NCI-H2171 (cell line): Measurements from ENCODE around the gene SYNJ2.

Source experiments
- DNase-seq: peaks from one replicate; lab custom pipeline; 2025; lab: John Stamatoyannopoulos, UW

The SYNJ2 gene

DNA sequence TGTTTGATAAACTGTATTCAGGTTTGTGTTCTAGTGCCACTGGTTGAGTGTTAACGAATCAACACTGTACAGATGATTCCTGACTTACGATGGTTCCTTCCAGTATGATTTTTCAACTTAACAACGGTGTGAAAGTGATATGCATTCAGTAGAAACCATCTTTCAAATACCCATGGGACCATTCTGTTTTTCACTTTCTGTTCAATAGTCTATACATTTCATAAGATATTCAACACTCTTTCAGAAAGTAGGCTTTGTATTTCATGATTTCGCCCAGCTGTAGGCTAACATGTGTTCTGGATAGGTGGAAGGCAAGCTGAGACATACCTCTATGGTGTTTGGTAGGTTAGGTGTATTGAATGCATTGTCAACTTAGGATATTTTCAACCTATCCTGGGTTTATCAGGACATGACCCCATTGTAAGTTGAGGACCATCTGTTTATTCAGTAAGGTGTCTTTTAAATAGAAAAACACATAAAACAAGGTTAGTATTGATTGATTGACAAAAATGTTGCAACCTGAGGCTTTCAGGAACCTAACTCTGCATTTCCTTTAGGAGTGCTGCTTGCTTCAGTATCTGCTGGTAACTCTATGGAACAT is 32.3 kb downstream of the SYNJ2 start:
- DNase-seq = no peak

- no peak for DNase-seq
Observed at GRCh38 chr6:158014505-158015187, 33.0 kb downstream of the SYNJ2 start.

- DNase-seq = no peak
Observed at GRCh38 chr6:158015188-158015506, 33.5 kb downstream of the SYNJ2 start.

GRCh38 chr6:158016571-158017383 is 35.1 kb downstream of the SYNJ2 start:
- DNase-seq = no peak

- no peak for DNase-seq
Observed at GRCh38 chr6:158017621-158018040, 36.0 kb downstream of the SYNJ2 start.

GRCh38 chr6:158018041-158018771 is 36.5 kb downstream of the SYNJ2 start:
- no peak for DNase-seq

DNA sequence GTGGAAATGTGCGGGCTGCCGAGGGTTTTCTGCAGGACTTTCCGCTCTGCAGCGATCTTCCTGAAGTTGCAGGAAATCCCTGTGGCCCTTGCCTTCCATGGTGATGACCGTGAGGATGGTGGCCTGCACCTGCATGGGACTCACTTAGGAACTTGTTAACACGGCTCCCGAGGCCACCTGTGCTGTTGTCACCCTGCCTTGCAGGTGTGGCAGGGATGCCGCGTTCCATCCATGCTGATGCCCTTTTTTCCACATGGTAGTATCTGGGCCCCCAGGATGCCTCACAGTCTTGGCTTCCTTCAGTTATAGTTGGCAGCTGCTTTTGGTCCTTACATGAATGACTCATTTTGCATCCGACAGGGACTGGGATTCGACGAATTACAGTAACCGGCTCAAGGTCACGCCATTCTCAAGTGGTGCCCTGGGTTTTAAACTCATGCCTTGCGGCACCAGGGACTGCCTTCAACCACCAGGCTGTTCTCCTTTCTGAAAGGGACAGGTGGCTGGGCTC is 37.2 kb downstream of the SYNJ2 start:
- DNase-seq = peak; percentile 15

GRCh38 chr6:158019416-158019815 is 37.8 kb downstream of the SYNJ2 start:
- no peak for DNase-seq

GRCh38 chr6:158020272-158020711 is 38.6 kb downstream of the SYNJ2 start:
- DNase-seq = no peak

DNA sequence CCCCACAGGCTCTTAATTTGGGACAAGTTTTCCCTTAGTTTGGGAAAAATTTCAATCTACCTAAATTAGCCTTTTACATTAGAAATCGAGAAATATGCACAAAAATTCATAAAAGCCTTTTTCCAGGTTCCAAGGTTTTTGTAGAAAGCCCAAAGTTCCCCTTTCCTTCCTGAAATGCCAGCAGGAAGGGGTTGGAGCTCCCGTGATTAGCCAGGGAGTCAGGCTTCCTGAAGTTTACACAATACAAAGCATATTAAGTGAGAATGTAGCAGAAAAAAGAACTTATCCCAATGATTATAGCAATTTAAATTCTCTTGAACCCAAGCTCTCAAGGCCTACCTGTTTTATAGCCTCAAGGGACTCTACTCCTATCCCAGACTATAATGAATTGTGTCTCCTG is 39.1 kb downstream of the SYNJ2 start:
- no peak for DNase-seq

DNA sequence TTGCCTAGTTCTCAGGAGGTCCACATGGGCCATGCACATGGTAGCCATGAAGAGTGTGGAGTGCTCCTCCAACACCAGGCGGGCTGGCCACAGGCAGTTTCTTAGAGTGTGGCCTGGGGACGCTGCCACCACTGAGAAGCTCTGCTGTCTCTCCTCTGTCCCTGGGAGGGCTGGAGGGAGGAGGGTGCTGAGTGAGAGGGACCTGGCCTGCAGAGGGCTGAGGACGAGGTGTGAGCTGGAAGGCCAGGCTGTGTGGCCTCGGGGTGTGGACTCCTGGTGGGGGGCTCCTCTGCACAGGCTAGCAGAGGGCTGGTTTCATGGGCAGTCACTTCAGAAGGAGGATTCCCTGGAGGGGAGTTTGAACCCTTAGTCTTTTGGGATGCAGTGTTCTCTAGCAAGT is 39.7 kb downstream of the SYNJ2 start:
- no peak for DNase-seq

DNA sequence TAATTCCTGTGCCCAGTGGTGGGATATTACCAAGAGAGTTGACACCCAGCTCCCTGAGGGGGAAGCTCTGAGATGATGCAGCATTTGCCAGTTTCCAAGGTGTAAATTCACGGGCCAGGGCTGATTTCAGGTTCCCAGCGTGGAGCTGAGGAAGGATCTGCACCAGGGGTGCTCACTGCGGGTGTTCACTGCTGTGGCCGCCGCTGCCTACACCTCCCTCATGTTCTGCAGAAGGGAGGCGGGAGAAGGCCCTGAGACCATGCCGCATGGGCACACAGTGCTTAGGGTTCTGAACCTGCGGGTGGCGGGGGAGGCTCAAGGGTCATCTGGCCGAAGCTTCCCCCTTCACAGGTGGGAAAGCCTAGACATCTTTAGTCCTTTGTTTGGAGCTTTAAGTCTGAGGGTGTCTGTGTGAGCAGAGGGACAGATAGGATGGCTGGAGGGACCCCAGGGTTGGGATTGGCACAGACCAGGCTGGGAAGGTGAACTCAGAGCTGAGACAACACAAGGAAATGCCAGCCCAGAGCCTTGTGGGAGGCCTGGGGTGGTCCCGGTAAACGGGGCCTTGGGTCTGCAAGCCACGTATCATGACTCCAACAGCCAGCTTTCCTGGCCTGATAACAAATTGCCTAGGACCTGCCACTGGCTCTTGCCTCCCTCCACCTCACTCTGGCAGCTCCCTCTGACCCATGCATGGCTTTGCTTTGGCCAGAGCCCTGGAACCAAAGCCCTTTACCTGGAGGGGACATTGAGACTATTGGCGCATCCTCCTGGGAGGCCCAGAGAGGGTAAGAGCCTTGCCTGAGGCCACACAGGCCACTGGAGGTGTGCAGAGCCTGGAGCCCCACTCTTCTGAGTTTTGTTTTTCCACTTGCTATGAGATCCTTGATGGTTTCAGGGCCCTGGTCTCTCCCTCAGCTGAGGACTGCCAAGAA is 40.4 kb downstream of the SYNJ2 start:
- DNase-seq = no peak

GRCh38 chr6:158022749-158023596 is 41.3 kb downstream of the SYNJ2 start:
- no peak for DNase-seq

GRCh38 chr6:158023597-158023939 is 41.9 kb downstream of the SYNJ2 start:
- no peak for DNase-seq

DNA sequence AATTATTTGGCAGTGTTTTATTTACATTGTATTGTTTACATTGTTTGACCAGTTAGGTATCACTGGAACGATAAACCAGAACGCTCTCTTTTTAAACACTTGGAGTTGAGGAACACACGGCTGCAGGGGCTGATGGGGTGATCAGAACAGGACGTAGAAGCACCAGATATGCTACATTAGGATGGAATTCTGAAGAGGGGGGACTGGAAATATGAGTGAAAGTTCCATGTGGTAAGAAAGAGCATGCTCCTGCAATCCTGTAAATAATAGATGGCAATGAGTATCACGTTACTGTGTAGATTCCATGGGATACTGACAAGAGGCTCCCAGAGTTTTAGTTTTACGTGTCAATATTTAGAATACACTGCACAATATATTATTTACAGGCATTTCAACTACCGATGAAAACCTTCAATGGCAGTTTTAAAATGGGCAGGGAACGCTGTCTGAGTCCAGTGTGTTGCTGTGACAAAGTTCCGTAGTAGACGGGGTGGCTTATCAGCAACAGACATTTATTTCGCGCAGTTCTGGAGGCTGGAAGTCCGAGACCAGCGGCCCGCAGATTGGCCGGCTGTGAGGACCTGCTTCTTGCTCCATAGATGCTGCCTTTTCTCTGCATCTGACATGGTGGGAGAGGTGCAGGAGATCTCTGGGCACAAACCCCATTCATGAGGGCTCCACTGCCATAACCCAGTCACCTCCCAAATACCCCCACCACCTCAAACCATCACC is 43.1 kb downstream of the SYNJ2 start:
- no peak for DNase-seq

- peak; percentile 40 for DNase-seq
Observed at GRCh38 chr6:158026054-158026900, 44.6 kb downstream of the SYNJ2 start.

- DNase-seq = no peak
Observed at GRCh38 chr6:158026901-158027589, 45.4 kb downstream of the SYNJ2 start.
